SJCRH30 (cell line): ENCODE results near the gene POFUT2. TPM values are rescaled to one million over a fixed set of nuclear protein-coding genes. Genes with fewer than 3 reads are reported as not detected.

Experiments
- DNase-seq, 2 experiments: peaks; one replicate each; pipeline ENCODE4 v3.0.0-alpha.2; 2015 to 2020
- H3K27ac ChIP-seq: fragments of 250-450 bp; sonication (Bioruptor Pico); 2 replicates; pipeline ENCODE4 v1.5.1; 2020; ENCODE audit warnings: mild to moderate bottlenecking, moderate library complexity
- H3K27me3 ChIP-seq: fragments of 250-450 bp; sonication (Bioruptor Pico); 2 replicates; pipeline ENCODE4 v1.5.1; 2020; ENCODE audit warnings: mild to moderate bottlenecking, moderate library complexity
- H3K36me3 ChIP-seq: fragments of 250-450 bp; sonication (Bioruptor Pico); 2 replicates; pipeline ENCODE4 v1.5.1; 2020; ENCODE audit warnings: mild to moderate bottlenecking, moderate library complexity
- H3K4me1 ChIP-seq: fragments of 250-450 bp; sonication (Bioruptor Pico); 2 replicates; pipeline ENCODE4 v1.5.1; 2020; ENCODE audit warnings: mild to moderate bottlenecking, moderate library complexity
- H3K4me3 ChIP-seq: fragments of 250-450 bp; sonication (Bioruptor Pico); 2 replicates; pipeline ENCODE4 v1.5.1; 2020; ENCODE audit warnings: mild to moderate bottlenecking, moderate library complexity
- H3K9me3 ChIP-seq: fragments of 250-450 bp; sonication (Bioruptor Pico); replicated peaks from 2 replicates; pipeline ENCODE4 v1.5.1; 2020; ENCODE audit warnings: mild to moderate bottlenecking, moderate library complexity
- total RNA-seq: library from RNA; depleted of rRNA; stranded (reverse); fragments of >200 nt; shearing (Covaris generic); gene quantifications from 2 replicates; pipeline ENCODE4 v1.2.3, GENCODE V29; 2014

Gene POFUT2
- total RNA-seq, 1 experiment from 2014 or later, result 16.5 TPM

- Histone ChIP-seq H3K4me1 (peaks cover 3% of the 10 kb centered on the region; the same call in 1 of the 2 replicates), H3K27ac (no peak overlapping the region), H3K9me3 (peaks cover 10% of the 10 kb centered on the region), H3K27me3 (peaks cover 5% of the 10 kb centered on the region; the same call in 1 of the 2 replicates), H3K36me3 (no peaks in the 10 kb centered on the region), H3K4me3 (no peak overlapping the region)
- no peak for DNase-seq
Observed at GRCh38 chr21:45244799-45245340, 42.8 kb downstream of the POFUT2 start.

GRCh38 chr21:45243603-45244002, 44.1 kb downstream of the POFUT2 start:
- no peak overlapping the region for H3K4me3 ChIP-seq
- H3K27ac ChIP-seq, result no peak overlapping the region
- H3K9me3 ChIP-seq, result peaks cover 10% of the 10 kb centered on the region
- peaks cover 2% of the 10 kb centered on the region; the same call in 1 of the 2 replicates for H3K4me1 ChIP-seq
- no peak for DNase-seq
- H3K36me3 ChIP-seq, result no peaks in the 10 kb centered on the region
- H3K27me3 ChIP-seq, result peaks cover 5% of the 10 kb centered on the region; the same call in 1 of the 2 replicates

GRCh38 chr21:45241357-45241756, 46.3 kb downstream of the POFUT2 start:
- peaks cover 10% of the 10 kb centered on the region for H3K9me3 ChIP-seq
- H3K4me1 ChIP-seq, result no peaks in the 10 kb centered on the region
- H3K27me3 ChIP-seq, result no peaks in the 10 kb centered on the region
- DNase-seq, result no peak
- no peak overlapping the region for H3K4me3 ChIP-seq
- no peak overlapping the region for H3K27ac ChIP-seq
- no peaks in the 10 kb centered on the region for H3K36me3 ChIP-seq

- Histone ChIP-seq H3K4me1 (peaks cover 10% of the 10 kb centered on the region), H3K9me3 (no peaks in the 10 kb centered on the region), H3K27ac (no peak overlapping the region), H3K4me3 (no peak overlapping the region), H3K36me3 (no peaks in the 10 kb centered on the region), H3K27me3 (no peaks in the 10 kb centered on the region)
- DNase-seq, result no peak
Observed at GRCh38 chr21:45237401-45237800, 50.3 kb downstream of the POFUT2 start.

GRCh38 chr21:45236481-45236880, 51.2 kb downstream of the POFUT2 start:
- Histone ChIP-seq H3K27me3 (no peaks in the 10 kb centered on the region), H3K4me3 (no peak overlapping the region), H3K9me3 (no peaks in the 10 kb centered on the region), H3K27ac (no peak overlapping the region), H3K36me3 (no peaks in the 10 kb centered on the region), H3K4me1 (peaks cover 10% of the 10 kb centered on the region)
- no peak for DNase-seq

- H3K4me1 ChIP-seq, result peaks cover 10% of the 10 kb centered on the region
- no peaks in the 10 kb centered on the region for H3K9me3 ChIP-seq
- no peak for DNase-seq
- H3K4me3 ChIP-seq, result peak overlapping the region; percentile 33; the same call in 1 of the 2 replicates
- no peak overlapping the region for H3K27ac ChIP-seq
- no peaks in the 10 kb centered on the region for H3K36me3 ChIP-seq
- H3K27me3 ChIP-seq, result no peaks in the 10 kb centered on the region
Observed at GRCh38 chr21:45235488-45235887, 52.2 kb downstream of the POFUT2 start.

GRCh38 chr21:45234965-45235364, 52.7 kb downstream of the POFUT2 start:
- H3K4me3 ChIP-seq, result peak overlapping the region; percentile 33; the same call in 1 of the 2 replicates
- H3K27ac ChIP-seq, result no peak overlapping the region
- peak in 1 of 2 experiments; percentile 21 for DNase-seq
- no peaks in the 10 kb centered on the region for H3K36me3 ChIP-seq
- H3K9me3 ChIP-seq, result no peaks in the 10 kb centered on the region
- H3K27me3 ChIP-seq, result no peaks in the 10 kb centered on the region
- H3K4me1 ChIP-seq, result peaks cover 10% of the 10 kb centered on the region

- Histone ChIP-seq H3K36me3 (no peaks in the 10 kb centered on the region), H3K4me1 (peaks cover 10% of the 10 kb centered on the region), H3K27me3 (no peaks in the 10 kb centered on the region), H3K9me3 (no peaks in the 10 kb centered on the region), H3K27ac (no peak overlapping the region), H3K4me3 (no peak overlapping the region)
- no peak for DNase-seq
Observed at GRCh38 chr21:45234127-45234526, 53.6 kb downstream of the POFUT2 start.

- DNase-seq, result no peak
- H3K4me3 ChIP-seq, result no peak overlapping the region
- H3K36me3 ChIP-seq, result no peaks in the 10 kb centered on the region
- H3K9me3 ChIP-seq, result no peaks in the 10 kb centered on the region
- no peaks in the 10 kb centered on the region for H3K27me3 ChIP-seq
- no peak overlapping the region for H3K27ac ChIP-seq
- peaks cover 19% of the 10 kb centered on the region for H3K4me1 ChIP-seq
Observed at GRCh38 chr21:45231705-45232104, 56.0 kb downstream of the POFUT2 start.

GRCh38 chr21:45228656-45229240, 58.9 kb downstream of the POFUT2 start:
- Histone ChIP-seq H3K36me3 (no peaks in the 10 kb centered on the region), H3K4me3 (no peak overlapping the region), H3K9me3 (no peaks in the 10 kb centered on the region), H3K4me1 (peaks cover 10% of the 10 kb centered on the region; the same call in 1 of the 2 replicates), H3K27me3 (no peaks in the 10 kb centered on the region), H3K27ac (peak overlapping the region; percentile 28)
- peak in 1 of 2 experiments; percentile 8 for DNase-seq

GRCh38 chr21:45228171-45228641, 59.5 kb downstream of the POFUT2 start:
- peaks cover 10% of the 10 kb centered on the region; the same call in 1 of the 2 replicates for H3K4me1 ChIP-seq
- no peaks in the 10 kb centered on the region for H3K36me3 ChIP-seq
- no peaks in the 10 kb centered on the region for H3K9me3 ChIP-seq
- H3K27me3 ChIP-seq, result no peaks in the 10 kb centered on the region
- DNase-seq, result peak; percentile 42 to 47
- H3K27ac ChIP-seq, result peak overlapping the region; percentile 28
- H3K4me3 ChIP-seq, result no peak overlapping the region

- H3K4me3 ChIP-seq, result no peak overlapping the region
- no peaks in the 10 kb centered on the region for H3K27me3 ChIP-seq
- H3K36me3 ChIP-seq, result no peaks in the 10 kb centered on the region
- H3K4me1 ChIP-seq, result peaks cover 10% of the 10 kb centered on the region; the same call in 1 of the 2 replicates
- H3K9me3 ChIP-seq, result no peaks in the 10 kb centered on the region
- no peak overlapping the region; the same call in 1 of the 2 replicates for H3K27ac ChIP-seq
- DNase-seq, result peak in 1 of 2 experiments; percentile 6
Observed at GRCh38 chr21:45227735-45228134, 60.0 kb downstream of the POFUT2 start.

- no peaks in the 10 kb centered on the region for H3K27me3 ChIP-seq
- H3K27ac ChIP-seq, result no peak overlapping the region
- H3K4me3 ChIP-seq, result no peak overlapping the region
- DNase-seq, result no peak
- H3K9me3 ChIP-seq, result no peaks in the 10 kb centered on the region
- no peaks in the 10 kb centered on the region for H3K36me3 ChIP-seq
- H3K4me1 ChIP-seq, result peaks cover 10% of the 10 kb centered on the region; the same call in 1 of the 2 replicates
Observed at GRCh38 chr21:45226540-45227326, 61.0 kb downstream of the POFUT2 start.

- peaks cover 10% of the 10 kb centered on the region; the same call in 1 of the 2 replicates for H3K4me1 ChIP-seq
- H3K27ac ChIP-seq, result no peak overlapping the region
- no peaks in the 10 kb centered on the region for H3K9me3 ChIP-seq
- H3K27me3 ChIP-seq, result no peaks in the 10 kb centered on the region
- H3K4me3 ChIP-seq, result no peak overlapping the region
- H3K36me3 ChIP-seq, result no peaks in the 10 kb centered on the region
- no peak for DNase-seq
Observed at GRCh38 chr21:45225741-45226327, 61.9 kb downstream of the POFUT2 start.
